A673 (cell line): ENCODE measurements around the gene TREM2.
"Not testable (repeated sequence)": the region's sequence is repeated elsewhere in the genome, so short reads cannot be mapped to it uniquely, and the experiment has no call there.

Source experiments
- CTCF ChIP-seq: fragments of 300-800, 200-600 bp; sonication (generic); conservative IDR thresholded peaks from 2 replicates; pipeline ENCODE4 v1.5.1; 2017; ENCODE audit warnings: low read depth, mild to moderate bottlenecking, antibody characterized with exemption, low read length, moderate library complexity, mixed read lengths
- EZH2 ChIP-seq: fragments of 200-600 bp; sonication (generic); IDR thresholded peaks from 2 replicates; pipeline ENCODE4 v1.6.1; 2017; ENCODE audit warnings: borderline replicate concordance, low read depth, mild to moderate bottlenecking, mixed read lengths, antibody characterized with exemption, low read length; ENCODE audit not compliant: poor library complexity, severe bottlenecking

GRCh38 chr6:41189046-41189445 lies 26.1 kb upstream of the TREM2 start:
- TF ChIP-seq CTCF, EZH2: not testable (repeated sequence)
